GM19467 (cell line): ENCODE results near the gene TRPV3.

Source experiments
- ATAC-seq: cut with Tn5 transposase; IDR thresholded peaks from one replicate; pipeline ENCODE4 v1.9.1; 2021; ENCODE audit warnings: mild to moderate bottlenecking, moderate library complexity; ENCODE audit not compliant: unreplicated experiment

TRPV3 gene

DNA sequence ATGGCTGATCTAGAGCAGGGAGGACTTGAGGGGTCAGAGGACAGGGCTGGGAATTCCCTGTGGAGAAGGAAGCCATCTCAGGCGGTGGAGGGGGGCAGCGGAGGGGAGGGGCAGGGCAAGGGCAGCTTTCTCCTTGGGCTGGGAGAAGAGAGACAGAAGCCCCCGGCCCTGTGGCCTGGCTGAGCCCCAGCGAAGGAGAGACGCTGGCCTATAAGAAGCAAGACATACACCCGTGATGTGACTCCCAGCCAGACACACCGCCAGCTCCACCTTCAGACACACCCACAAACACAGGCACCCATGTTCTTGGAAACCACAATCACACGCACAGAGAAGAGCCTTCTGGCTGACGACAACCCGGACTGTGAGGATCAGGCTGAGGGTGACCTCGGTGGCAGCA is 10.0 kb downstream of the TRPV3 start:
- no peak for ATAC-seq

DNA sequence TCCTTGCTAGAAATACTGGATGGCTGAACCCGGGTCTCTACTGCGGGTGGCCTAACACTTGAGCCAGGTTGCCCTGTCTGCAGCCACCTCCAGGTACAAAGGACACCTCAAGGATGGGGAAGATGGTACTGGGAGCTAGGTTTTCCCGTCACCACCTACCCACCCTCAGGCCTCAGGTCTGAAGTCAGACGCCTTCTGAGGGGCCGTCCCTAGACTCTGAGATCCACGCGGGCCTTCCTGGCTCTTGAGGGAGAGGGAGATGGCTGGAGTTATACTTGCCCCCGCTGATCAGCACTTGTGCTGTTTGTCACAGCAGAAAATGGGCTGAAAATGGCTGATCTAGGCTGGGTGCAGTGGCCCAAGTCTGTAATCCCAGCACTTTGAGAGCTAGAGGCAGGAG is 10.6 kb downstream of the TRPV3 start:
- ATAC-seq = no peak

DNA sequence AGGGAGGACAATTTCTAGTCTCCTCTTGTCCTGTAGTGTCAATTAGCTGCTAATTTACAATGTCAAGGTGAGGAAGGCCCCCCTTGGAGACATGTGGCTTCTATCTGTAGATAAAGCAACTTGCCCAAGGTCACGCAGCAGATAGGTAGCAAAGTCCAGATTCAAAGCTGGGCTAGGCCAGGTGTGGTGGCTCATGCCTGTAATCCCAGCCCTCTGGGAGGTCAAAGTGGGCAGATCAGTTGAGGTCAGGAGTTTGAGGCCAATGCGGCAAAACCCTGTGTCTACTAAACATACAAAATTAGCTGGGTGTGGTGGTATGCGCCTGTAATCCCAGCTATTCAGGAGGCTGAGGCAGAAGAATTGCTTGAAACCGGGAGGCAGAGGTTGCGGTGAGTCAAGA is 11.1 kb downstream of the TRPV3 start:
- no peak for ATAC-seq

GRCh38 chr17:3545151-3545550 is 12.5 kb downstream of the TRPV3 start:
- no peak for ATAC-seq

- no peak for ATAC-seq
These were observed 13.2 kb downstream of the TRPV3 start for GRCh38 chr17:3544365-3544764.

GRCh38 chr17:3543453-3543852 is 14.2 kb downstream of the TRPV3 start:
- no peak for ATAC-seq

- no peak for ATAC-seq
These were observed 15.1 kb downstream of the TRPV3 start for GRCh38 chr17:3542410-3543088.

GRCh38 chr17:3539881-3540540 is 17.6 kb downstream of the TRPV3 start:
- no peak for ATAC-seq

DNA sequence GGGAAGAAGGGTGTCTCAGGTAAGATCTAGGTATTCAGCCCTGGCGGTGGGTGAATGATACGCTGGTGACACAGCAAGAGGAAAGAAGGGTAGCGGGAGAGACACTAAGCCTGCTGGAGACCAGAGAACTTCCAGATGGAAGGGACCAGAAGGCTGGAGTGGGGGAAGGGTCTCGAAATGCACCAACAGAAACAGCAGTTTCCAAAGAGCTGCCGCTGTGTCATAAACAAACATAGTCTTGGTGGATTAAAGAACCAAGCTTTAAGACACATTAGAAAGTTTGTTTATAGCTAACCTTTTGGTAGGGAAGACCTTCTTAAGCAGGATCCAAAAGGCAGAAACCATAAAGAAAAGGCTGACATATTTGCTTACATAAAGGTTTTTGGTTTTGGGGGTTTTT is 20.9 kb downstream of the TRPV3 start:
- no peak for ATAC-seq

DNA sequence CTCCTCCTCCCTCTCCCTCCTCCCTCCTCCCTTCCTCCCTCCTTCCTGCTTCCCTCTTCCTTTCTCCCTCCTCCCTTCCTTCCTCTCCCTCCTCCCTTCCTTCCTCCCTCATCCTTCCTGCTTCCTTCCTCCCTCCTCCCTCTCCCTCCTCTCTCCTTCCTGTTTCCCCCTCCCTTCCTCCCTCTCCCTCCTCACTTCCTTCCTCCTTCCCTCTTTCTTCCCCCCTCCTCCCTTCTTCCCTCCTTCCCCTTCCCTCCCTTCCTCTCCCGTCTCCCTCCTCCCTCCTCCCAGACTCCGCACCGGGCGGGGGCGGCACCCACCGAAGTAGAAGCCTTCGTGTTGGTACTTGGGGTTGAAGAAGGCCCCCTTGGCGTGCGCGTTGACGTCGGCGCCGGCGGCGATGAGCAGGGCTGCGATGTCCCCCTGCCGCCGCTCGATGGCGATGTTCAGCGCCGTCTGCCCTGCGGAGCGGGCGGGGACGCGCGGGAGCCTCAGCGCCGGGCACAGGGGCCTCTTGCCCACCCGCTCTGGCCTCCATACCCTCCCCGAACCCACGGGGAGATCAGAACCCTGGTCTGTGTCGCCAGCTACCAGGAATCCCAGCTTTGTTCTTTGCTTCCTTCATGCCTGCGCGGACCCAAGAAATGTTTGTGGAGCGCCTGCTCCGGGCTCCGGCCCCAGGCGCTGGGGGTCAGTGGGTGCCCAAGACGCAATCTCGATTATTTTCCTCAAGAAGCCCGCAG is 22.2 kb downstream of the TRPV3 start:
- no peak for ATAC-seq

- ATAC-seq = no peak
These were observed 22.7 kb downstream of the TRPV3 start for GRCh38 chr17:3534881-3535252.

GRCh38 chr17:3533752-3534151 is 23.9 kb downstream of the TRPV3 start:
- no peak for ATAC-seq

DNA sequence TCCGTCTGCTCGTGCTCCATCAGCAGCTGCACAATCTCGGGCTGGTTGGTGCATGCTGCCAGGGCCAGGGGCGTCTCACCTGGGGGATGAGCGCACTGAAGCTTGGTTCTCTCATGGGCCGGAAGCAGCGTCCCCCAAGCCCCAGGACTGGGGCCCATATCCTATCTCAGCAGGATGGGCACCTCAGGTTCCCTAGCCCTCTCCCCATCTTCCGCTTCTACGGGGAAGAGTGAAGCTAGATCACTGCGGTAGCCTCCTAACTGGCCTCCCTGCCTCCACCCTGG is 24.8 kb downstream of the TRPV3 start:
- no peak for ATAC-seq

DNA sequence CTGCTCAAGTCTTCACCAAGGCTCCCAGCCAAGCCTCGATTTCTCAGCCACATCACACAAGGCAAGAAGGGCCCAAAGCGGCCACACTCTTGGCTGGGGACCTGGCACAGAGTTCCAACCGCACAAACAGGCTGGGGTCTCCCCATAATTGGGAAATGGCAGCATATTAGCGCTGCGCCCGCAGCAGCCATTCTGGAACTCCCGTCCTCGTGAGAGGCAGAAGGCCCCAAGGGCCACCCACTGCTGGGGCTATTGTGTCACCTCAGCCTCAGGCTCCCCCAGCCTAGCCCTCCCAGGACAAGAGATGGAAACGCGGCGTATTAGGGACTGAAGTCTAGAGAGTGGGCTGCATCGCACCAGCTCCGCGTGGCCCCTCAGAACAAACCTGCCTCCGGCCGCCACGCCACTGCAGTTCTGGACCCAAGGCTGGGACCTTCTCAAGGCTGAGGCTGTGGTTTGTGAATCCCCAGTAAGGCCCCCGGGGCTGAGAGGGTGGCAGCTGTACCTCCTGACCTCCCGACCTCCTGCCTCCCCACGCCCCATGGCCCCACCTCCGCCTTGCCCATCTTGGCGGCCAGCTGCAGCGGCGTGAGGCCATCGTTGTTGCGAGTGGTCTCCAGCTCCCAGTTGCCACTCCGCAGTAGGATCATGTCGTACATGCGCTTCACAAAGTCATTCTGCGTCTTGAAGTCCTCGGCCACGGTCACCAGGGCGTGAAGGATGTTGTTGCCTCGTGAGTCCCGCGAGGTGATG is 25.3 kb downstream of the TRPV3 start:
- no peak for ATAC-seq

DNA sequence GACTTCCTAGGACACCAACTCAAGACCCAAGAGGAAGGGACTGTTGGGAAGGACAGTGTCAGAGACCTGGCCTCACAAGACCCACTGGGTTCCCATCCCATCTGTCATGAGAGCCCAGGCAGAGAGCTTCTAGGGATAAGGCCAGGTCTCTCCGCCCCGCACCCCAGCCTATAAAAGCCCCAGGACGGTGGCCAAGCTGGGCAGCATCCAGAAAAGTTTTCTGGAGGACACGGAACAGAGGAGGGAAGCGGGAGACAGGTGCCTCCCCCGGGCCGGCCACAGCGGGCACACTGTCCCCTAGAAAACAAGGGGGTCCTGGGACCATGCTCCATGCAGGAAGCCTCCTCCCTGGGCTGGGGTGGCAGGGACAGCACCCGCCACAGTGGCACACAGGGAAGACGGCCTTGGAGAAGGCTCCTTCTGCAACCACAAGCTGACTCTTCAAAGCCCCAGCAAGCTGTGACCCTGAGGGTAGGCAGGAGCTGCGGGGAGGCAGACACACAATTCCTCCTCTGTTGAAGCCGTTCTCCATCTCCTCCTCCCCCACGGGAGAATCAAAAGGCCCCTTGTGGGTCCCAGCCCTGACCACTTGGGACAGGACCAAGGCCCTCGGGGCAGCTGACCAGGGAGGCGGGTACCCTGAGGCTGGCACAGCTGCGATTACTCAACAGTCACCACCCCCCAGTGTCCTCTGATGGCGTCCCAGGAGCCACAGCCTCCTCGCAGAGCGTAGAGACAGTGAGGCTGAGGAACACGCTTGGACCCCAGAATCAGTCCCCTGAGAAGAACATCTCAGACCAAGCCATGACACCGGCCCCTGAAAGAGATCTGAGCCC is 26.1 kb downstream of the TRPV3 start:
- no peak for ATAC-seq

GRCh38 chr17:3529817-3530741 is 27.5 kb downstream of the TRPV3 start:
- ATAC-seq = no peak

GRCh38 chr17:3528880-3529511 is 28.6 kb downstream of the TRPV3 start:
- ATAC-seq = no peak

DNA sequence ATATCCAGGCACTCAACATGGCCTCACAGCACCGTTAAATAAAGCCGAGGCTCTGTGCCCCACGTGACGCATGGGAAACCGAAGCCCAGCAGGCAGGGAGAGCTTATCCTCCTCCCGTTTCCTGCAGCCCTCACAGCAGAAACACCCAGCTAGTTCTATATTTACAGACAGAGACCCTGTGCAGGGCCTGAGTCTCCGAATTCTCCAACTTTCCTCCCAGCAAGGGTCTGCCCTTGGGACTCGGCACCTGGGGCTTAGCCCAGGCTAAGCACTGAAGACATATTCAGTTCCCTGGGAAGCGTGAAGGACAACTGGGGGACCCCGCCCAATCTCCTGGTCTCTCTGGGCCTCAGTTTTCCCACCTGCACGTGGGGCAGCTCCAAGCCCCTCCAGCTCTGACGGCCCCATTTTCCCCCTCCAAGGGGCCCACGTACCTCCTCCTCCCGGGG is 29.2 kb downstream of the TRPV3 start:
- no peak for ATAC-seq

GRCh38 chr17:3527896-3528295 is 29.7 kb downstream of the TRPV3 start:
- no peak for ATAC-seq
